ENCODE measurements around the gene CKB.

DNA sequence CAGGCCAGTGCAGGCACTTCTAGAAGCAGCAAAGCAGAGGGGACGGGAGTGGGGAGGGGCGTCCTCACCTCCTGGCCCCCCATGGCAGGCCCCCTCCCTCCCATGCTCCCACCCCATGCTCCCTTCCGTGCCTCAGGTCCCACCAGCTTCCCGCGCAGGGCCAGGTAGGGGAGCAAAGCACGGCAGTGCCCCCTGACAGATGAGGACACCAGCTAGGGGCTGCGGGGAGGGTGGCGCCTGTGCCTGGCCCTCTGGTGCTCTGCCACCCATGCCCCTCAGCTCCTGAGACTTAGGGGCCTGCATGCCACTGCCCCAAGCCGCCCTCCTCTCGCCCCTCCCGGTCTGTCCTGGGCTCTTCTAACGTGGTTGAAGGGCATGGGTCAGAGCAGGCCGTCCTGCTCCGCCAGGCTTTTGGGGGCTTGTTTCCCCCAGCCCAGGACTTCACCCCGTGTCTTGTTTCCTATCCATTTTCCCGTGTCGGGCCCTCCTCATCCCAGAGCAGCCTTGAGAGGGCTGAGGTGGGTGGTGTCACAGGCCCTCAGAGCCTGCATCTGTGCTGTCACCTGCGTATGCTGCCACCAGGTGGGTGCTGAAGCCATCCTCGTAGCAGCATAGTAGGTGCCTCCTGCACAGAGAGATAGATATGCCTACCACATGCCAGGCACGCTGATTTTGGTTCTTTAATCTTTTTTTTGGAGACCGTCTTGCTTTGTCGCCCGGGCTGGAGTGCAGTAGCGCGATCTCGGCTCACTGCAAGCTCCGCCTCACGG, 16.6 kb upstream of the CKB start:
- TF ChIP-seq, protein P1, sequence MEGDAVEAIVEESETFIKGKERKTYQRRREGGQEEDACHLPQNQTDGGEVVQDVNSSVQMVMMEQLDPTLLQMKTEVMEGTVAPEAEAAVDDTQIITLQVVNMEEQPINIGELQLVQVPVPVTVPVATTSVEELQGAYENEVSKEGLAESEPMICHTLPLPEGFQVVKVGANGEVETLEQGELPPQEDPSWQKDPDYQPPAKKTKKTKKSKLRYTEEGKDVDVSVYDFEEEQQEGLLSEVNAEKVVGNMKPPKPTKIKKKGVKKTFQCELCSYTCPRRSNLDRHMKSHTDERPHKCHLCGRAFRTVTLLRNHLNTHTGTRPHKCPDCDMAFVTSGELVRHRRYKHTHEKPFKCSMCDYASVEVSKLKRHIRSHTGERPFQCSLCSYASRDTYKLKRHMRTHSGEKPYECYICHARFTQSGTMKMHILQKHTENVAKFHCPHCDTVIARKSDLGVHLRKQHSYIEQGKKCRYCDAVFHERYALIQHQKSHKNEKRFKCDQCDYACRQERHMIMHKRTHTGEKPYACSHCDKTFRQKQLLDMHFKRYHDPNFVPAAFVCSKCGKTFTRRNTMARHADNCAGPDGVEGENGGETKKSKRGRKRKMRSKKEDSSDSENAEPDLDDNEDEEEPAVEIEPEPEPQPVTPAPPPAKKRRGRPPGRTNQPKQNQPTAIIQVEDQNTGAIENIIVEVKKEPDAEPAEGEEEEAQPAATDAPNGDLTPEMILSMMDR (IDR thresholded peaks at IDR 0.05) = no peak
- no peak for TF ChIP-seq POLR2A (IDR thresholded peaks at IDR 0.05)
